B cell (primary cell): Measurements from ENCODE around the gene PEX10.

Experiments used
- CTCF ChIP-seq: fragments of 200-600 bp; IDR thresholded peaks from one replicate; pipeline ENCODE4 v1.8.0; 2022; ENCODE audit warnings: antibody characterized with exemption, mild to moderate bottlenecking
- EZH2 ChIP-seq: IDR thresholded peaks from 2 replicates; pipeline ENCODE4 v1.6.1; 2012; ENCODE audit warnings: borderline replicate concordance, low read depth, mild to moderate bottlenecking, moderate library complexity, low read length; ENCODE audit not compliant: insufficient read depth, poor library complexity, severe bottlenecking

DNA sequence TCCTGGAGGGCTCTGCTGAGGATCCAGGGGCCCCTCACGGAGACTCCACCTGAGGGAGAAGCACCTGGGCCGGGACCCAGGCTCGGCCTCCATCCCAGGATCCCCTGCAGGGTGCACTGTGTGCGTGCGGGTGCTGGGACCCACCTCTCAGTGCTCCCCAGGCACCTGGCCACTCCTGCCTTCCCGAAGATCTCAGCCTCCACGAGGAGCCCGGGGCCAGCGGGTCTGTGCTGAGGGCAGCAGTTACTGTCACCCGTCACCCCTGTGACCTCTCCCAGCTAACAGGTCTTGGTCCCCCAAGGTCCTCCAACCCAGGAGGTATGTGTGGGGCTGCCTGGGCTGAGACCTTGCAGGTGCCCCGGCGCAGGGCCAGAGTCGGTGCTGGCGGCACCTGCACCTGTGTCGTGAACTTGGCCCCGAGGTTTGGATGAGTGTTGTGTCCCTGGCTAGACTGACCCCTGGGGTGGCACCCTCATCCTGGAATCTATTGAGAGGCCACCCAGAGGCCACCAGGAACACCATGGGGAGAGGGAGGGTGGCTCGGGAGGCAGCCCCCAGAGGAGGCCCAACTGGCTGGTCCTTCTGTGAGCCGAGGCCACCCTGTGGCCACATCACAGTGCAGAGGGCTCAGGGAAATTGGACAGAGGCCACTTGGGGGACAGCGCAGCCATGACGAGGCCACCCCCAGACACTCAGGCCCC lies 38.7 kb downstream of the PEX10 start:
- TF ChIP-seq CTCF (no peak), EZH2 (no peak)
